Measurements from ENCODE around the gene DENND4A. TPM values are rescaled to one million over a fixed set of nuclear protein-coding genes. Genes with fewer than 3 reads are reported as not detected.

Gene DENND4A
- total RNA-seq, 4 donors from 2014 or later: 16.6 to 70.1 (median 24.5) TPM

DNA sequence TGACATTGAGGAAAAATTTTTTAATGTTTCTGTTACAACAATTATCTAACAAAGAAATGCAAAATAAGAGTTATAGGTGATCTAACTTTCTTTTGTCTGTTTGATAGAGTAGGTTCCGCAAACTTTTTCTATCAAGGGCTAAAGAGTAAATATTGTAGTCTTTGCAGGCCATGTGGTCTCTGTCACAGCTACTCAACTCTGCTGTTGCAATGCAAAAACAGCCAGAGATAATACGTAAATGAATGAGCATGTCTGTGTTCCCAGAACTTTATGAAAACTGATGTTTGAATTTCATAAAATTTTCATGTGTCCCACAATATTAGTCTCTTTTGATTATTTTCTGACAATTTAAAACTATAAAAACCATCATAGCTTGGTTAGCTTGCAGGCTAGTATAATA is 97.0 kb downstream of the DENND4A start:
- DNase-seq: no peak
- H3K27me3 ChIP-seq: no peaks in the 10 kb centered on the region
- H3K4me3 ChIP-seq: no peak overlapping the region
- no peaks in the 10 kb centered on the region for H3K9me3 ChIP-seq
- no peak for TF ChIP-seq POLR2A (IDR thresholded peaks at IDR 0.05)
- TF ChIP-seq, protein P1, sequence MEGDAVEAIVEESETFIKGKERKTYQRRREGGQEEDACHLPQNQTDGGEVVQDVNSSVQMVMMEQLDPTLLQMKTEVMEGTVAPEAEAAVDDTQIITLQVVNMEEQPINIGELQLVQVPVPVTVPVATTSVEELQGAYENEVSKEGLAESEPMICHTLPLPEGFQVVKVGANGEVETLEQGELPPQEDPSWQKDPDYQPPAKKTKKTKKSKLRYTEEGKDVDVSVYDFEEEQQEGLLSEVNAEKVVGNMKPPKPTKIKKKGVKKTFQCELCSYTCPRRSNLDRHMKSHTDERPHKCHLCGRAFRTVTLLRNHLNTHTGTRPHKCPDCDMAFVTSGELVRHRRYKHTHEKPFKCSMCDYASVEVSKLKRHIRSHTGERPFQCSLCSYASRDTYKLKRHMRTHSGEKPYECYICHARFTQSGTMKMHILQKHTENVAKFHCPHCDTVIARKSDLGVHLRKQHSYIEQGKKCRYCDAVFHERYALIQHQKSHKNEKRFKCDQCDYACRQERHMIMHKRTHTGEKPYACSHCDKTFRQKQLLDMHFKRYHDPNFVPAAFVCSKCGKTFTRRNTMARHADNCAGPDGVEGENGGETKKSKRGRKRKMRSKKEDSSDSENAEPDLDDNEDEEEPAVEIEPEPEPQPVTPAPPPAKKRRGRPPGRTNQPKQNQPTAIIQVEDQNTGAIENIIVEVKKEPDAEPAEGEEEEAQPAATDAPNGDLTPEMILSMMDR (IDR thresholded peaks at IDR 0.05): no peak
- H3K27ac ChIP-seq: no peak overlapping the region
- H3K36me3 ChIP-seq: peaks cover 0 to 29% (median 0%) of the 10 kb centered on the region in 3 donors
- H3K4me1 ChIP-seq: no peaks in the 10 kb centered on the region

DNA sequence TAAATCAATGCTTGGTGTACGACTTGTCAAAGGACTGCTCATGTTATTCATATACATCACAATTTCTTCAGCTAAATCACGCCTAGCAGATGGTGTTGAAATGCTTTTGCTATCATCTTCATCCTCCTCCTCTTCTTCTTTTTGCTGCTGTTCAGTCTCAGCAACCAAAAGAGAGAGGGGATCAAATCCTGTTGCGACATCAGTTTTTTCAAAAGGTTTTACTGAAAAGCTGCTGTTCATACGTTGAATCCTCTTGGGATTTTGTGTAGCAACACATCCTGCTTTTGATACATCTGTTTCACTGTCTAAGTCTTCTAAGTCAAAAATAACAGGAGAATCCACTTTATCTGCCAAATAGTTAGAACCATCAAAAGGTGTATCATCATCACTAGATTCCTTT is 101.3 kb downstream of the DENND4A start:
- H3K9me3 ChIP-seq: no peaks in the 10 kb centered on the region
- no peak for TF ChIP-seq POLR2A (IDR thresholded peaks at IDR 0.05)
- TF ChIP-seq, protein P1 (IDR thresholded peaks at IDR 0.05): no peak
- peaks cover 0 to 32% (median 0%) of the 10 kb centered on the region in 3 donors for H3K36me3 ChIP-seq
- no peaks in the 10 kb centered on the region for H3K27me3 ChIP-seq
- no peak for DNase-seq
- H3K27ac ChIP-seq: no peak overlapping the region
- no peak overlapping the region for H3K4me3 ChIP-seq
- H3K4me1 ChIP-seq: no peaks in the 10 kb centered on the region

DNA sequence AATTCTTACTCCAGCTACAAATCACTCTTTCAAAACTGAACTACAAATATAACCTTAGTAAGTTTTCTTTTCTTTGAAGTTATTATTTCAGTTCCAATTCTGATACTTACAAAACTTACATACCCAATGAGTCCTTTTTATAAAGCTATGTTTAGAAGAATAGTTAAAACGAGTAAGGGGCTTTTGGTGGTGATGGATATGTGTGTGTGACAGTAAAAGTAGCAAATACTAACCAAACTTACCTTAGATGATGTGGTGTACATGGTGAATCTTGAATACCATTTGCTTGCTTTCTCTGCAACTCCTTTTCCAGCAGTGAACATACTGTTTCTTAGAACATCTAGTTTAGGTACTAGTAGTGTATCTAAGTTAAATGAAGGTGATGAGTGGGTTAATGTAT is 101.9 kb downstream of the DENND4A start:
- DNase-seq: no peak
- Histone ChIP-seq H3K27me3 (no peaks in the 10 kb centered on the region), H3K36me3 (peaks cover 0 to 32% (median 0%) of the 10 kb centered on the region in 3 donors), H3K9me3 (no peaks in the 10 kb centered on the region), H3K27ac (no peak overlapping the region), H3K4me3 (no peak overlapping the region), H3K4me1 (no peaks in the 10 kb centered on the region)
- TF ChIP-seq, protein P1 (IDR thresholded peaks at IDR 0.05): no peak
- no peak for TF ChIP-seq POLR2A (IDR thresholded peaks at IDR 0.05)

DNA sequence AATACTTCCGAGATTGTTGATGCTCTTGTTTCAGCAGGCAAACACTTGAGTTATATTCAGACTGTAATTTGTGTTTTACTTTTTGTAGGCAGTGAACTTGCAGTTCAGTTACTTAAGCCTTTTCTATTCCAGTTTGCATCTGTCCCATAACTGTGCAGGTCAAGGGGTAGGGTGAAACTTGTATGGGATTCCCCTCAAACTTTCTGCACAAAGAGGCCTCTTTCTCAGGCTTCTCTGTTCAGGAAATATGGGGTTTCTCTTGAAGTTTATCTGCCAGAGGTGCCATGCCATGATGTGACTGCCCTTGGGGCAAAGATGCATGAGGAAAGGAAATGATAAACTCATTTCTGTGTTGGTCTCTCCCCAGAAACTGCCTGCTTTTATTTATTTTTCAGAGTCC is 103.6 kb downstream of the DENND4A start:
- TF ChIP-seq, protein P1 (IDR thresholded peaks at IDR 0.05): no peak
- no peak for TF ChIP-seq POLR2A (IDR thresholded peaks at IDR 0.05)
- Histone ChIP-seq H3K4me1 (no peaks in the 10 kb centered on the region), H3K27me3 (no peaks in the 10 kb centered on the region), H3K36me3 (peaks cover 0 to 32% (median 0%) of the 10 kb centered on the region in 3 donors), H3K9me3 (no peaks in the 10 kb centered on the region), H3K27ac (no peak overlapping the region), H3K4me3 (no peak overlapping the region)
- no peak for DNase-seq

DNA sequence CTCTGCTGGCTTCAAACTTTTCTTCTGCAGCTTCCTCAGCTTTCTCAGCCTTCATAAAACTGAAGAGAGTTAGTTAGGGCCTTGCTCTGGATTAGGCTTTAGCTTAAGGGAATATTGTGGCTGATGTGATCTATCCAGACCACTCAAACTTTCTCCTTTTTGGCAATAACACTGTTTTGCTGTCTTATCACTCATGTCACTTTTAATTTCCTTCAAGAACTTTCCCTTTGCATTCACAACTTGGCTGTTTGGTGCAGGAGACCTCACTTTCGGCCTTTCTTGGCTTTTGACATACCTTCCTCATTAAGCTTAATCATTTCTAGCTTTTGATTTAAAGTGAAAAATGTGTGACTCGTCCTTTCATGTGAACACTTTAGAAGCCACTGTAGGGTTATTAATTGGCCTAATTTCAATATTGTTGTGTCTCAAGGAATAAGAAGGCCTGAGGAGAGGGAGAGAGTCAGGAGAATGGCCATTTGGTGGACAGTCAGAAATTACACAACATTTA is 109.6 kb downstream of the DENND4A start:
- Histone ChIP-seq H3K9me3 (no peaks in the 10 kb centered on the region), H3K36me3 (no peaks in the 10 kb centered on the region), H3K27me3 (no peaks in the 10 kb centered on the region), H3K27ac (no peak overlapping the region), H3K4me3 (no peak overlapping the region), H3K4me1 (no peaks in the 10 kb centered on the region)
- TF ChIP-seq, protein P1 (IDR thresholded peaks at IDR 0.05): no peak
- TF ChIP-seq POLR2A (IDR thresholded peaks at IDR 0.05): no peak
- DNase-seq: no peak

DNA sequence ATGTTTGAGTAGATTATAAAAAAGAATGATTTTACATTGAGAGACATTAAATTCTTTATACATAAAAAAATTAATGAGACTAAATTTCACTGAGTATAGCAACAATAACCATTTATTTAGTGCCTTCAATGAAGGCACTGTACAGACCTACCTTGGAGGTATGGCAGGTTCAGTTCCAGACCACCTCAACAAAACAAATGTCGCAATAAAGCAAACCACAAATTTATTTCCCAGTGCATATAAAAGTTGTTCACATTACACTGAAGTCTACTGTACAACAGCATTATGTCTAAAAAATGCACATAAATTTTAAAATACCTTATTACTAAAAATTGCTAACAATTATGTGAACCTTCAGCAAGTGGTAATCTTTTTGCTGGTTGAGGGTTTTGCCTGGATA is 111.5 kb downstream of the DENND4A start:
- TF ChIP-seq, protein P1 (IDR thresholded peaks at IDR 0.05): no peak
- TF ChIP-seq POLR2A (IDR thresholded peaks at IDR 0.05): no peak
- no peak for DNase-seq
- H3K27me3 ChIP-seq: no peaks in the 10 kb centered on the region
- H3K9me3 ChIP-seq: no peaks in the 10 kb centered on the region
- no peaks in the 10 kb centered on the region for H3K4me1 ChIP-seq
- H3K4me3 ChIP-seq: no peak overlapping the region
- no peaks in the 10 kb centered on the region for H3K36me3 ChIP-seq
- no peak overlapping the region for H3K27ac ChIP-seq
